GM23248 (cell line): ENCODE measurements around the gene KRT36. TPM values are rescaled to one million over a fixed set of nuclear protein-coding genes. Genes with fewer than 3 reads are reported as not detected.

Experiments used
- DNase-seq: peaks from one replicate; pipeline ENCODE4 v3.0.0-alpha.2; 2015
- H2AFZ ChIP-seq: fragments of 200-600 bp; sonication (generic); 2 replicates; pipeline ENCODE4 v1.6.1; 2016; ENCODE audit warnings: antibody characterized with exemption
- H3F3A ChIP-seq: fragments of 200-600 bp; sonication (generic); 2 replicates; pipeline ENCODE4 v1.6.1; 2016; ENCODE audit warnings: mild to moderate bottlenecking, antibody characterized with exemption, mixed run types; ENCODE audit not compliant: insufficient read depth
- H3K27ac ChIP-seq: fragments of 200-600 bp; sonication (generic); 2 replicates; pipeline ENCODE4 v1.5.1; 2016; ENCODE audit warnings: mild to moderate bottlenecking
- H3K27me3 ChIP-seq: fragments of 200-600 bp; sonication (generic); replicated peaks from 2 replicates; pipeline ENCODE4 v1.6.1; 2016; ENCODE audit warnings: mild to moderate bottlenecking; ENCODE audit not compliant: insufficient read depth
- H3K36me3 ChIP-seq: fragments of 200-600 bp; sonication (generic); 2 replicates; pipeline ENCODE4 v1.6.1; 2016; ENCODE audit warnings: low read depth, mild to moderate bottlenecking
- H3K4me1 ChIP-seq: fragments of 200-600 bp; sonication (generic); 2 replicates; pipeline ENCODE4 v1.6.1; 2016; ENCODE audit warnings: mild to moderate bottlenecking; ENCODE audit not compliant: insufficient read depth
- H3K4me2 ChIP-seq: fragments of 200-600 bp; sonication (generic); one replicate; pipeline ENCODE4 v1.6.1; 2016; ENCODE audit warnings: mild to moderate bottlenecking; ENCODE audit not compliant: unreplicated experiment
- H3K4me3 ChIP-seq: fragments of 200-600 bp; sonication (generic); 2 replicates; pipeline ENCODE4 v1.5.1; 2016; ENCODE audit warnings: mild to moderate bottlenecking
- H3K79me2 ChIP-seq: fragments of 200-600 bp; sonication (generic); 2 replicates; pipeline ENCODE4 v1.6.1; 2016; ENCODE audit warnings: mild to moderate bottlenecking; ENCODE audit not compliant: insufficient read depth
- H3K9ac ChIP-seq: fragments of 200-600 bp; sonication (generic); 2 replicates; pipeline ENCODE4 v1.6.1; 2016; ENCODE audit warnings: mild to moderate bottlenecking
- H3K9me2 ChIP-seq: fragments of 200-600 bp; sonication (generic); 2 replicates; pipeline ENCODE4 v1.6.1; 2016; ENCODE audit warnings: mixed run types, mild to moderate bottlenecking, moderate library complexity; ENCODE audit not compliant: insufficient read depth
- H3K9me3 ChIP-seq: fragments of 200-600 bp; sonication (generic); one replicate; pipeline ENCODE4 v1.6.1; 2017; ENCODE audit warnings: low read depth
- H4K20me1 ChIP-seq: fragments of 200-600 bp; sonication (generic); 2 replicates; pipeline ENCODE4 v1.6.0; 2016; ENCODE audit not compliant: insufficient read depth
- EZH2 ChIP-seq: fragments of 200-600 bp; sonication (generic); IDR thresholded peaks from 2 replicates; pipeline ENCODE4 v1.6.1; 2018; ENCODE audit warnings: antibody characterized with exemption, mild to moderate bottlenecking; ENCODE audit not compliant: insufficient read depth, poor library complexity, severe bottlenecking
- EZH2phosphoT487 ChIP-seq: fragments of 200-600 bp; sonication (generic); IDR thresholded peaks from 2 replicates; pipeline ENCODE4 v1.6.1; 2018; ENCODE audit warnings: antibody characterized with exemption, moderate library complexity, mild to moderate bottlenecking, low read depth; ENCODE audit not compliant: insufficient read depth
- WGBS, 2 experiments: methylation state at CpG; one replicate each; pipeline ENCODE4 v1.1.6; 2015 to 2017; ENCODE audit warnings: low lambda C conversion rate in 2 of 2, low coverage in 1 of 2; ENCODE audit errors: missing lambda C conversion rate in 2 of 2; 5-methylcytosine and 5-hydroxymethylcytosine counted together
- in situ Hi-C: fragments of 300-500 bp; cut with MboI; formaldehyde crosslinking; loops from 2 replicates; pipeline ENCODE4 v1.15.0; 2020
- polyA plus RNA-seq: library from polyadenylated mRNA; unstranded; fragments of >200 nt; fragmentation: Nextera tagmentation; extraction: Ambion mirVana; gene quantifications from 2 replicates; pipeline ENCODE4 v1.2.1, GENCODE V29; 2016
- total RNA-seq: library from RNA; depleted of rRNA; stranded (reverse); fragments of >200 nt; shearing (Covaris generic); gene quantifications from 2 replicates; pipeline ENCODE4 v1.2.3, GENCODE V29; 2014

The KRT36 gene
- total and polyA plus RNA-seq, 2 experiments from 2014 or later, result not detected

DNA sequence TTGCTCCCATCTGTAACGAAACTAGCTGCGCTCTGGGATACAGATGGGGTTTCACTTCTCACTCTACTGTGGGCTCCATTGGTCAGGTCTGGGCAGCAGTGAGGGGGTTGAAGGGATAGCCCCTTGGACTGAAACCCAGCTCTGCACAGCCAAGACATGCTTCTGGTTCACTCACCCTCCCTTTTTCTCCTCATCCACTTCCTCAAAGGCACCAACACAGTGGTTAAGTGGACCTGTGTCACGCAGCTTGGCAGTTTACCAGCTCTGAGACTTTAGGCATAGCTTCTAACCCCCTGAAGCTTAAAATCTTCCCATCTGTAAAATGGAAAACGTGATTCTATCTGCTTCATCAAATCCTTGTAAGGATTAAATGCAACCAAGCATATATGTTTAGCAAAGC, 37.4 kb downstream of the KRT36 start:
- Histone ChIP-seq H3K4me2 (no peak overlapping the region), H2AFZ (no peak overlapping the region), H3K27ac (no peak overlapping the region), H3K9me3 (no peaks in the 10 kb centered on the region), H4K20me1 (no peaks in the 10 kb centered on the region), H3K9ac (no peak overlapping the region), H3K9me2 (no peaks in the 10 kb centered on the region), H3K27me3 (peaks cover 2% of the 10 kb centered on the region; the same call in 1 of the 2 replicates), H3K4me3 (no peak overlapping the region), H3F3A (peaks cover 9% of the 10 kb centered on the region; the same call in 1 of the 2 replicates), H3K36me3 (no peaks in the 10 kb centered on the region), H3K4me1 (peaks cover 12% of the 10 kb centered on the region), H3K79me2 (no peaks in the 10 kb centered on the region)
- no peak for DNase-seq
- in situ Hi-C loops, result no loop called here
- WGBS, 2 experiments, result 50 to 58% methylated on average over 4 of the region's 4 CpGs
- TF ChIP-seq EZH2 (no peak), EZH2phosphoT487 (no peak)

DNA sequence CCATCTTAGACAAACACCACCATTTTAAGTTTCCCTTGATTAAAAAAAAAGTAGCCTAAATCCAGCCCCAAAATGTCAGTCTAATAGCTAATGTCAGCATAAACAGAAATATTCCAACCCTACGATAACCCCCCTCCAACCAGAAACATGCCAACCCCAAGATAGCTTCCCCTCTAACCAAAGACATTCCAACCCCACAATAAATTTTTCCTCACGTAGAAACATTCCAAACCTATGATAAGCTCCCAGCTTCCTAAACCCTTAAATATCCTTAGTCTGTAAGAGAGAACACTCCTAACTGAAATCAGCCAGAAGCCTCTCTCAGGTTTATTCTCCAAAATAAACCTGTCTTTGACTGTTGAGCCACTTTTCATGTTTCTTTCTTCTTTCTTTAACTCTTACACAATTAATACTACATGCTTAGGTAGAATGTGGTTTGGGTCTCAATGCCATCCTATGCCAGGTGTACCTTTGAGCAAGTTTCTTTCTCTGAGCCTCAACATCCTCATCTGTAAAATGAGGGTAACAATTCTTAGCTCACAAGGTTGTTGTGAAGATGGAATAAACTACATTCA, 38.5 kb downstream of the KRT36 start:
- DNase-seq, result peak; percentile 40
- no peaks in the 10 kb centered on the region for H3K36me3 ChIP-seq
- H3K9me2 ChIP-seq, result no peaks in the 10 kb centered on the region
- no peaks in the 10 kb centered on the region for H4K20me1 ChIP-seq
- H2AFZ ChIP-seq, result no peak overlapping the region
- H3K79me2 ChIP-seq, result no peaks in the 10 kb centered on the region
- in situ Hi-C loops, result no loop called here
- H3K27ac ChIP-seq, result no peak overlapping the region
- peaks cover 23% of the 10 kb centered on the region for H3K4me1 ChIP-seq
- no peak overlapping the region for H3K9ac ChIP-seq
- peaks cover 18% of the 10 kb centered on the region; the same call in 1 of the 2 replicates for H3F3A ChIP-seq
- 10 to 17% methylated on average over 2 of the region's 2 CpGs for WGBS, 2 experiments
- no peak overlapping the region for H3K4me3 ChIP-seq
- no peaks in the 10 kb centered on the region for H3K9me3 ChIP-seq
- H3K4me2 ChIP-seq, result no peak overlapping the region
- TF ChIP-seq EZH2phosphoT487 (no peak), EZH2 (no peak)
- H3K27me3 ChIP-seq, result no peaks in the 10 kb centered on the region

DNA sequence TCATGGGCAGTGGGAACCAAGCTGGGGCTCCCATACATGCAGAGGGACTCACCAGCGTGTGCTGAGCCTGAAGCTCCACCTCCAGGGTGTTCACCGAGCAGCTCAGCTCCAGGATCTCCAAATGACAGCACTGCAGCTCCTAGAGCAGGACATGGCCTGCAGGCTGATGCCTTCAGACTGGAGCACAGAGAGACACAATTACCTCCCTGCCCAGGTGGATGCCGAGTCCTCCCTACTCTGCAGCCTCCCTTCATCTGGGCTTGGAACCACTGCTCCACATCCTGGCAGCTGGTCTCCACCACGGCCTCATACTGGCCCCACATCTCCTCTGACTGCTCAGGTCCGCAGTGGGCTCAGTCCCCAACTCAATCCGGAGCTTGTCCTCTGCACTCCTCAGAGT, 40.7 kb downstream of the KRT36 start:
- Histone ChIP-seq H3K4me2 (no peak overlapping the region), H3K4me3 (no peak overlapping the region), H3K4me1 (peaks cover 20% of the 10 kb centered on the region), H3K27ac (no peak overlapping the region), H3K9me3 (no peaks in the 10 kb centered on the region), H3K36me3 (no peaks in the 10 kb centered on the region), H3F3A (peaks cover 21% of the 10 kb centered on the region), H4K20me1 (no peaks in the 10 kb centered on the region), H3K79me2 (no peaks in the 10 kb centered on the region), H3K27me3 (no peaks in the 10 kb centered on the region), H2AFZ (no peak overlapping the region), H3K9me2 (no peaks in the 10 kb centered on the region), H3K9ac (no peak overlapping the region)
- DNase-seq, result no peak
- WGBS, 2 experiments, result 83 to 90% methylated on average over 6 of the region's 6 CpGs
- TF ChIP-seq EZH2phosphoT487, result no peak
- TF ChIP-seq EZH2, result no peak
- in situ Hi-C loops, result no loop called here

DNA sequence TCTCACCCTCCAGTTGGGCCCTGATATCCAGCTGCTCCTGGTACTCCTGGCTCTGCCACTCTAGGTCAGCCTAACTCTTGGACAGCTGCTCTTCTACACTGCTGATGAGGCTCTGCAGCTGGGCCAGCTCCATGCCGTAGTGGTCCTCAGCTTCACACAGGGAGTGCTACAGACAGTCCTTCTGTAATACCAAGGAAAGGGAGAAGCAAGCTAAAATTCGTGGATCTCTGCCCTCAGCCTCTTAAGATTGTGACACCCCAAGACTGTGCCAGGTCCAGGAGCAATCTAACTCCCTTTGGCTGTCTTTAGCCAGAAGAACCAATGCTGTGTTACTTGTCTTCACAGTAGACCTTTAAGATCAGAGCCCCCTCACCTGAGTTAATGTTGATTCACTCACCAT, 41.2 kb downstream of the KRT36 start:
- Histone ChIP-seq H2AFZ (no peak overlapping the region), H3K36me3 (no peaks in the 10 kb centered on the region), H3K27ac (no peak overlapping the region), H3F3A (peaks cover 26% of the 10 kb centered on the region), H3K9me2 (no peaks in the 10 kb centered on the region), H3K27me3 (no peaks in the 10 kb centered on the region), H3K9me3 (no peaks in the 10 kb centered on the region), H3K9ac (no peak overlapping the region), H4K20me1 (no peaks in the 10 kb centered on the region), H3K79me2 (no peaks in the 10 kb centered on the region), H3K4me3 (no peak overlapping the region), H3K4me2 (no peak overlapping the region), H3K4me1 (peaks cover 22% of the 10 kb centered on the region)
- 51 to 56% methylated on average over 2 of the region's 2 CpGs for WGBS, 2 experiments
- in situ Hi-C loops, result no loop called here
- TF ChIP-seq EZH2 (no peak), EZH2phosphoT487 (no peak)
- peak; percentile 50 for DNase-seq

DNA sequence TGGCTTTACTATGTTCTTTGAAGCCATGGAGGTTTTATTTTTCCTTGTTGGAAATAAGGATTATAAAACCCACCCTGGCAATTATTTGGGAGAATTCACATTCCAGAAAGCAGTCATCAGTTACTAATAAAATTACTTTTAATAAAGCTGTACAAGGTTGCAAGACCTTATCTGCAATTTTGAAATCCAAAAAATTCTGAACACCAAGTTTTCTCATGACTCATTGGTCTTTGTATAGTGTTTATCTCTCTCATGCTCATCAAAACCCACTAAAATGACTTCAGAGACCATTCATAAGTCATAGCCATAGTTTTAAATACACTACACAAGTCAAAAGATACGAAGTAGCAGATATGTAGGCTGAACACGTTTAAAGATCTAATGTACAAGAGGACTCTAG, 42.9 kb downstream of the KRT36 start:
- H3F3A ChIP-seq, result peaks cover 35% of the 10 kb centered on the region
- H4K20me1 ChIP-seq, result no peaks in the 10 kb centered on the region
- no peak overlapping the region for H3K9ac ChIP-seq
- peak; percentile 76 for DNase-seq
- no peaks in the 10 kb centered on the region for H3K27me3 ChIP-seq
- in situ Hi-C loops, result no loop called here
- TF ChIP-seq EZH2, result no peak
- no peak for TF ChIP-seq EZH2phosphoT487
- no peaks in the 10 kb centered on the region for H3K9me2 ChIP-seq
- peak overlapping the region; percentile 59 for H3K4me2 ChIP-seq
- H3K4me1 ChIP-seq, result peaks cover 32% of the 10 kb centered on the region
- H3K4me3 ChIP-seq, result no peak overlapping the region
- 0 out of 2 replicates have a peak overlapping the region, but pooled peaks have one; percentile 14 for H3K27ac ChIP-seq
- no peaks in the 10 kb centered on the region for H3K9me3 ChIP-seq
- H3K79me2 ChIP-seq, result no peaks in the 10 kb centered on the region
- WGBS, 2 experiments, result 3% methylated on average over 2 of the region's 2 CpGs
- H2AFZ ChIP-seq, result no peak overlapping the region
- H3K36me3 ChIP-seq, result no peaks in the 10 kb centered on the region
